Astrocyte (in vitro differentiated cells and primary cell): ENCODE data around the gene RAPGEF6. TPM values are rescaled to one million over a fixed set of nuclear protein-coding genes. Genes with fewer than 3 reads are reported as not detected.
"Not testable (repeated sequence)": the region's sequence is repeated elsewhere in the genome, so short reads cannot be mapped to it uniquely, and the experiment has no call there.

Experiments
- DNase-seq: peaks from one replicate; pipeline ENCODE4 v3.0.0-alpha.2; 2010; ENCODE audit warnings: low read depth
- FAIRE-seq: peaks from 2 replicates; lab custom pipeline; 2011; peaks lifted over from hg19 to GRCh38; lab: Jason Lieb, UNC
- H2AFZ ChIP-seq: 2 replicates; pipeline ENCODE4 v1.6.0; 2012; ENCODE audit warnings: low read depth, low read length, inconsistent platforms
- H3K27ac ChIP-seq: 2 replicates; pipeline ENCODE4 v1.5.1; 2011; ENCODE audit warnings: low read depth, low read length, inconsistent platforms
- H3K27me3 ChIP-seq: 2 replicates; pipeline ENCODE4 v1.6.0; 2011; ENCODE audit warnings: low read length, inconsistent platforms; ENCODE audit not compliant: insufficient read depth
- H3K36me3 ChIP-seq: 2 replicates; pipeline ENCODE4 v1.5.1; 2011; ENCODE audit warnings: low read length, inconsistent platforms; ENCODE audit not compliant: insufficient read depth
- H3K4me1 ChIP-seq: 2 replicates; pipeline ENCODE4 v1.5.1; 2011; ENCODE audit warnings: low read length, inconsistent platforms; ENCODE audit not compliant: insufficient read depth
- H3K4me2 ChIP-seq: 2 replicates; pipeline ENCODE4 v1.6.0; 2012; ENCODE audit warnings: low read length, inconsistent platforms
- H3K4me3 ChIP-seq: 2 replicates; pipeline ENCODE4 v1.5.1; 2011; ENCODE audit warnings: low read depth, mild to moderate bottlenecking, low read length, inconsistent platforms; ENCODE audit not compliant: insufficient read depth
- H3K79me2 ChIP-seq: 2 replicates; pipeline ENCODE4 v1.6.0; 2012; ENCODE audit warnings: mild to moderate bottlenecking, low read length, inconsistent platforms; ENCODE audit not compliant: insufficient read depth
- H3K9ac ChIP-seq: 2 replicates; pipeline ENCODE4 v1.6.0; 2012; ENCODE audit warnings: mild to moderate bottlenecking, low read length, inconsistent platforms
- H3K9me3 ChIP-seq: 2 replicates; pipeline ENCODE4 v1.5.1; 2012; ENCODE audit warnings: low read depth, mild to moderate bottlenecking, low read length, inconsistent platforms; ENCODE audit not compliant: insufficient read depth
- H4K20me1 ChIP-seq: 2 replicates; pipeline ENCODE4 v1.6.0; 2012; ENCODE audit warnings: low read length, inconsistent platforms; ENCODE audit not compliant: insufficient read depth
- H3K27ac Mint-ChIP-seq: one replicate; pipeline ENCODE4 v1.8.0; 2021; ENCODE audit warnings: mild to moderate bottlenecking, mixed read lengths; ENCODE audit not compliant: unreplicated experiment
- H3K27me3 Mint-ChIP-seq: one replicate; pipeline ENCODE4 v1.8.0; 2021; ENCODE audit warnings: low read depth, mixed read lengths; ENCODE audit not compliant: unreplicated experiment
- H3K36me3 Mint-ChIP-seq: one replicate; pipeline ENCODE4 v1.8.0; 2021; ENCODE audit warnings: low read depth, mixed read lengths; ENCODE audit not compliant: unreplicated experiment
- H3K4me1 Mint-ChIP-seq: one replicate; pipeline ENCODE4 v1.8.0; 2021; ENCODE audit warnings: low read depth, mixed read lengths; ENCODE audit not compliant: unreplicated experiment
- H3K4me3 Mint-ChIP-seq: one replicate; pipeline ENCODE4 v1.8.0; 2021; ENCODE audit warnings: mild to moderate bottlenecking, moderate library complexity, mixed read lengths; ENCODE audit not compliant: unreplicated experiment
- H3K9me3 Mint-ChIP-seq: one replicate; pipeline ENCODE4 v1.8.0; 2021; ENCODE audit warnings: mild to moderate bottlenecking, mixed read lengths; ENCODE audit not compliant: unreplicated experiment
- EZH2 ChIP-seq: IDR thresholded peaks from 2 replicates; pipeline ENCODE4 v1.6.1; 2012; ENCODE audit warnings: mild to moderate bottlenecking, low read length, inconsistent platforms; ENCODE audit not compliant: insufficient read depth
- total RNA-seq: library from RNA; stranded (reverse); gene quantifications from 2 replicates; pipeline ENCODE4 v1.2.1, GENCODE V29; 2021
- TF ChIP-seq, protein P1 (sequence below): IDR thresholded peaks from 2 replicates; pipeline ENCODE4 v1.5.1; 2011; ENCODE audit warnings: low read depth, mild to moderate bottlenecking, inconsistent platforms, low read length, moderate library complexity; ENCODE audit not compliant: insufficient read depth

Gene RAPGEF6
- total RNA-seq, 1 donor from 2014 or later = 14.9 TPM

DNA sequence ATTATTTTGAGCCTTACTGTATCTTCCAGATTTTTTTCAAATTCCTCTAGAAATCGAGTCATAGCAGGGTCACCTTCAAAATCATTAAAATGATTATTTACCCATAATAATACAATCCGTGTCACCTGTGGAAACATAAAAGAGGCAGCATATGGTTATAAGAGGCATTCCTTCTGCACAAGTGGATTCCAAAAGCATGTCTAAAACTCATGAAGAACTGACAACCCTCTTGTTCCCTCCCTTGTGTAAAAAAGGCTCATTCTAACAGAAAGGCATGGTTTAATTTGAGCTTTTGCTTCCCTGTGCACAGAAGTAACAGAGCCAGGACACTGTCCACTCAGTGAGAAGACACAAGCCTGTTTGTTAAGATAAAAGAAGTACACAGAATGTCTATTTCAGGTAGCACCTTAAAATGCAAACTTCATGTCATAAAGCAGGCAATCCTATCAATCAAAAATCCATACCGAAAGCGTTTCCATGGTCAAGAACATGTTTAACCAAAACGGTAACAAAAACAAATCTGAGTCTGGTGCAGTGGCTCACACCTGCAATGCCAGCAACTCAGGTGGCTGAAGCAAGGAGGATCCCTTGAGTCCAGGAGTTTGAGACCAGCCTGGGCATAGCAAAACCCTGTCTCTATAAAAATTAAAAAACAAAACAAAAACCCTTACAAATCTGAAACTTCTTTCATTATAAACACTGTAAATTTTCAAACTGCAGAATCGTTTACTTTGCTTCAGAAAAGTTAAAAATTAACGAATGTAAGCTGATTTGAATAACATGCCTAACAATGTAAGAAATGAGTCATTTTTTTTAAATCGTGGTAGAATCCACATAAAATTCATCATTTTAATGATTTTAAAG is 139.3 kb downstream of the RAPGEF6 start:
- H3K9me3 Mint-ChIP-seq = no peaks in the 10 kb centered on the region
- H3K27ac Mint-ChIP-seq = no peak overlapping the region
- H3K36me3 Mint-ChIP-seq = peaks cover 8% of the 10 kb centered on the region
- no peak overlapping the region for H3K27ac ChIP-seq
- FAIRE-seq (no peak), DNase-seq (no peak)
- H3K27me3 ChIP-seq = no peaks in the 10 kb centered on the region
- H2AFZ ChIP-seq = no peak overlapping the region
- H3K9ac ChIP-seq = no peak overlapping the region
- H3K36me3 ChIP-seq = peaks cover 9% of the 10 kb centered on the region
- no peak overlapping the region for H3K4me3 Mint-ChIP-seq
- H3K9me3 ChIP-seq = no peaks in the 10 kb centered on the region
- H3K4me2 ChIP-seq = no peak overlapping the region
- H3K27me3 Mint-ChIP-seq = no peaks in the 10 kb centered on the region
- no peaks in the 10 kb centered on the region for H4K20me1 ChIP-seq
- H3K79me2 ChIP-seq = no peaks in the 10 kb centered on the region
- peaks cover 8% of the 10 kb centered on the region for H3K4me1 Mint-ChIP-seq
- TF ChIP-seq, protein P1, sequence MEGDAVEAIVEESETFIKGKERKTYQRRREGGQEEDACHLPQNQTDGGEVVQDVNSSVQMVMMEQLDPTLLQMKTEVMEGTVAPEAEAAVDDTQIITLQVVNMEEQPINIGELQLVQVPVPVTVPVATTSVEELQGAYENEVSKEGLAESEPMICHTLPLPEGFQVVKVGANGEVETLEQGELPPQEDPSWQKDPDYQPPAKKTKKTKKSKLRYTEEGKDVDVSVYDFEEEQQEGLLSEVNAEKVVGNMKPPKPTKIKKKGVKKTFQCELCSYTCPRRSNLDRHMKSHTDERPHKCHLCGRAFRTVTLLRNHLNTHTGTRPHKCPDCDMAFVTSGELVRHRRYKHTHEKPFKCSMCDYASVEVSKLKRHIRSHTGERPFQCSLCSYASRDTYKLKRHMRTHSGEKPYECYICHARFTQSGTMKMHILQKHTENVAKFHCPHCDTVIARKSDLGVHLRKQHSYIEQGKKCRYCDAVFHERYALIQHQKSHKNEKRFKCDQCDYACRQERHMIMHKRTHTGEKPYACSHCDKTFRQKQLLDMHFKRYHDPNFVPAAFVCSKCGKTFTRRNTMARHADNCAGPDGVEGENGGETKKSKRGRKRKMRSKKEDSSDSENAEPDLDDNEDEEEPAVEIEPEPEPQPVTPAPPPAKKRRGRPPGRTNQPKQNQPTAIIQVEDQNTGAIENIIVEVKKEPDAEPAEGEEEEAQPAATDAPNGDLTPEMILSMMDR = no peak
- no peak for TF ChIP-seq EZH2
- no peak overlapping the region for H3K4me3 ChIP-seq
- H3K4me1 ChIP-seq = no peaks in the 10 kb centered on the region

DNA sequence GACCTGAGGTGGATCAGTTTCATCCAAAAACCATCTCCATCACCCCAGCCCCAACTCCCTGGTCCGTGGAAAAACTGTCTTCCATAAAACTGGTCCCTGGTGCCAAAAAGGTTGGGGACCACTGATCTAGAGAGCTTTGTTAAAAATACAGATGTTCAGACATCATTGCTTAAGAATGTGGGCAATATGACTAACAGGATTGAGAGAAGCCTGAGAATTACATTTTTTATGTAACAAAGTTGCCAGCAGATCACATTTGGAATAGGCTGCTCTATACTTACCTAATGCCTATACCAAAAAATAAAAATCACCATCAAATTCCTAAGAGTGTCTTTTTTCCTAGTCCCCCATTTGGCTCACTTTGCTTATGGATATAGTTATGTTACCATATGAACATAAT is 143.3 kb downstream of the RAPGEF6 start:
- Histone ChIP-seq H3K4me3 (no peak overlapping the region), H3K36me3 (peaks cover 15% of the 10 kb centered on the region), H4K20me1 (no peaks in the 10 kb centered on the region), H3K27ac (no peak overlapping the region), H3K79me2 (no peaks in the 10 kb centered on the region), H3K4me1 (no peaks in the 10 kb centered on the region), H3K9ac (no peak overlapping the region), H3K9me3 (peaks cover 3% of the 10 kb centered on the region), H3K4me2 (no peak overlapping the region), H2AFZ (no peak overlapping the region), H3K27me3 (no peaks in the 10 kb centered on the region)
- DNase-seq (peak; percentile 18), FAIRE-seq (no peak)
- Mint-ChIP-seq H3K27ac (no peak overlapping the region), H3K4me3 (no peak overlapping the region), H3K27me3 (no peaks in the 10 kb centered on the region), H3K4me1 (peaks cover 6% of the 10 kb centered on the region), H3K36me3 (peaks cover 18% of the 10 kb centered on the region), H3K9me3 (no peaks in the 10 kb centered on the region)
- TF ChIP-seq, protein P1 = no peak
- no peak for TF ChIP-seq EZH2

DNA sequence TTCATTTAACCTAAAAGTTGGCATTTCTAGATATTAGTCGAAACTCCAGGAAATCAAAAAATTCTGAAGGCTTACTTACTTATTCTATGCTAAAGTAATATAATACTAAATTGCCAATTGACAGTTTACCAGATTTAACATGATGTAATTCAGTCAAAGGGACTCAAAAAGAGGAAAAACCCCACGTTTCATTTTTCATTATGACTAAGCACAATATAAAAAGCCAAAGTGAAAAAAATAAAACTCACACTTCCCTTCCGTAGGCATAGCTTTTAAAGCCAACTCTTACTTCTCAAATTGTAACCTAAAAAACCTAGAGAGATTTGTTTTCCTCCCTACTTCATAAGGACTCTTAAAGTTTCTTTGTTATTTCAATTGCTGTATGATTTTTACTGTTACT is 146.6 kb downstream of the RAPGEF6 start:
- TF ChIP-seq EZH2 = no peak
- TF ChIP-seq, protein P1 = no peak
- H3K4me3 ChIP-seq = no peak overlapping the region
- no peak overlapping the region for H3K9ac ChIP-seq
- DNase-seq = no peak
- H3K27ac Mint-ChIP-seq = no peak overlapping the region
- H3K4me3 Mint-ChIP-seq = no peak overlapping the region
- peaks cover 6% of the 10 kb centered on the region for H3K4me1 Mint-ChIP-seq
- no peaks in the 10 kb centered on the region for H3K9me3 Mint-ChIP-seq
- no peak overlapping the region for H3K27ac ChIP-seq
- no peaks in the 10 kb centered on the region for H4K20me1 ChIP-seq
- peaks cover 6% of the 10 kb centered on the region for H3K36me3 ChIP-seq
- FAIRE-seq = peak; percentile 55
- no peak overlapping the region for H3K4me2 ChIP-seq
- H3K27me3 Mint-ChIP-seq = no peaks in the 10 kb centered on the region
- no peaks in the 10 kb centered on the region for H3K27me3 ChIP-seq
- H3K79me2 ChIP-seq = no peaks in the 10 kb centered on the region
- no peaks in the 10 kb centered on the region for H3K4me1 ChIP-seq
- no peak overlapping the region for H2AFZ ChIP-seq
- H3K9me3 ChIP-seq = peaks cover 3% of the 10 kb centered on the region
- peaks cover 15% of the 10 kb centered on the region for H3K36me3 Mint-ChIP-seq

DNA sequence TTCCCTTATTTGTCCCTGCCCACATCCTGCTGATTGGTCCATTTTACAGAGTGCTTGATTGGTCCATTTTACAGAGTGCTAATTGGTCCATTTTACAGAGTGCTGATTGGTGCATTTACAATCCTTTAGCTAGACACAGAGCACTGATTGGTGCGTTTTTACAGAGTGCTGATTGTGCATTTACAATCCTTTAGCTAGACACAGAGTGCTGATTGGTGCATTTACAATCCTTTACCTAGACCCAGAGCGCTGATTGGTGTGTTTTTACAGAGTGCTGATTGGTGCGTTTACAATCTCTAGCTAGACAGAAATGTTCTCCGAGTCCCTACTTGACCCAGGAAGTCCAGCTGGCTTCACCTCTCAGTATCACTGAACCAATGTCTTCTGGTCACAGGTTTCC is 147.7 kb downstream of the RAPGEF6 start:
- not testable (repeated sequence) for H3K27ac Mint-ChIP-seq, H3K27ac ChIP-seq, H3K4me3 Mint-ChIP-seq, H3K9me3 ChIP-seq, H2AFZ ChIP-seq, H3K4me2 ChIP-seq, H3K4me3 ChIP-seq, H4K20me1 ChIP-seq, H3K4me1 ChIP-seq, FAIRE-seq, H3K79me2 ChIP-seq, H3K4me1 Mint-ChIP-seq, H3K9ac ChIP-seq, DNase-seq, H3K9me3 Mint-ChIP-seq, H3K27me3 ChIP-seq, H3K36me3 ChIP-seq, H3K27me3 Mint-ChIP-seq
- H3K36me3 Mint-ChIP-seq = peaks cover 16% of the 10 kb centered on the region
